H1 (cell line): Measurements from ENCODE around the gene DIPK1B. TPM values are rescaled to one million over a fixed set of nuclear protein-coding genes. Genes with fewer than 3 reads are reported as not detected.

Experiments
- ASH2L ChIP-seq: fragments of 200-600, 300-600 bp; sonication (generic); IDR thresholded peaks from one replicate; pipeline ENCODE4 v1.7.1; 2017; ENCODE audit warnings: low read length
- CBX5 ChIP-seq: fragments of 300-800, 300-1000 bp; sonication (generic); IDR thresholded peaks from 2 replicates; pipeline ENCODE4 v1.7.1; 2016; ENCODE audit warnings: antibody characterized with exemption, low read length, low read depth
- CHD7 ChIP-seq: fragments of 300-600 bp; sonication (generic); IDR thresholded peaks from 2 replicates; pipeline ENCODE4 v1.7.1; 2012; ENCODE audit warnings: low read length, moderate library complexity, mild to moderate bottlenecking, inconsistent platforms; ENCODE audit not compliant: insufficient replicate concordance
- EZH2 ChIP-seq: fragments of 200-600 bp; sonication (generic); IDR thresholded peaks from 2 replicates; pipeline ENCODE4 v1.7.1; 2012; ENCODE audit warnings: low read depth, mild to moderate bottlenecking, moderate library complexity, low read length, inconsistent platforms; ENCODE audit not compliant: severe bottlenecking
- HDAC2 ChIP-seq, 2 experiments: fragments of 300-600 bp in 1 of 2; sonication (generic) in 1 of 2; IDR thresholded peaks; 2 replicates each; pipeline ENCODE4 v1.6.1; 2011 to 2012; ENCODE audit warnings: low read depth in 2 of 2, low read length in 2 of 2, mild to moderate bottlenecking in 2 of 2, moderate library complexity in 2 of 2, borderline replicate concordance in 1 of 2, inconsistent platforms in 1 of 2
- MAFK ChIP-seq: IDR thresholded peaks from 2 replicates; pipeline ENCODE4 v1.6.1; 2012; ENCODE audit warnings: low read depth, mild to moderate bottlenecking, improper control_type of control experiment, low read length
- RXRA ChIP-seq: IDR thresholded peaks from 2 replicates; pipeline ENCODE4 v1.6.1; 2011; ENCODE audit warnings: low read depth, mild to moderate bottlenecking, low read length, moderate library complexity; ENCODE audit not compliant: insufficient read depth
- SP4 ChIP-seq: IDR thresholded peaks from 2 replicates; pipeline ENCODE4 v1.6.1; 2012; ENCODE audit warnings: low read length, inconsistent platforms
- TAF1 ChIP-seq: IDR thresholded peaks from 2 replicates; pipeline ENCODE4 v1.6.1; 2011; ENCODE audit warnings: mild to moderate bottlenecking, low read depth, low read length
- polyA plus RNA-seq, 7 experiments: library from polyadenylated mRNA; depleted of rRNA in 3 of 7; stranded (reverse) in 5 of 7; unstranded in 2 of 7; fragments of >200 nt in 5 of 7; fragments of 200-250 nt in 2 of 7; gene quantifications; 1 replicate in 5 of 7; 2 replicates in 1 of 7; 4 replicates in 1 of 7; pipeline versions ENCODE4 v1.2.1 to v1.2.3, GENCODE V29; 2011 to 2013; ENCODE audit warnings: missing spikeins in 2 of 7, mixed read lengths in 2 of 7
- total RNA-seq: library from RNA; stranded (reverse); fragmentation: NEBNext Ultra II Directional; extraction: Animal tissue kit (Norgen Biotek cat#: 25700); gene quantifications from 2 replicates; pipeline ENCODE4 v1.2.1, GENCODE V29; 2021

DIPK1B gene
- total and polyA plus RNA-seq, 2 of the 8 experiments (the other 6 are each of a cell fraction or from before 2014, with no cell fraction given) = 32.3 to 64.8 TPM

- TF ChIP-seq CHD7 = no peak
- no peak for TF ChIP-seq HDAC2 (IDR thresholded peaks at IDR 0.05; ENCODE audit: borderline replicate concordance in 1 of 2, low read depth in 2 of 2, low read length in 2 of 2)
- no peak for TF ChIP-seq CBX5
- TF ChIP-seq SP4 = no peak
- no peak for TF ChIP-seq TAF1
- TF ChIP-seq RXRA = no peak
- no peak for TF ChIP-seq EZH2
- no peak for TF ChIP-seq ASH2L
- TF ChIP-seq MAFK = no peak
Measured at GRCh38 chr9:136748666-136749611, 36.6 kb downstream of the DIPK1B start (continued).
